ENCODE data around the gene EEF1A2.
"Not testable (repeated sequence)": the region's sequence is repeated elsewhere in the genome, so short reads cannot be mapped to it uniquely, and the experiment has no call there.

Gene EEF1A2

GRCh38 chr20:63482021-63482587 lies 16.8 kb downstream of the EEF1A2 start:
- H3K9ac ChIP-seq = no peak overlapping the region

GRCh38 chr20:63481503-63481902 lies 17.4 kb downstream of the EEF1A2 start:
- H2AFZ ChIP-seq (ENCODE audit: low read depth) = no peak overlapping the region
- no peak overlapping the region for H3K27ac ChIP-seq
- H3K36me3 ChIP-seq (ENCODE audit: insufficient read depth) = no peaks in the 10 kb centered on the region
- no peak for TF ChIP-seq CTCF (conservative IDR thresholded peaks at IDR 0.05; ENCODE audit: low read depth, low read length)
- no peak overlapping the region for H3K9ac ChIP-seq
- no peak overlapping the region for H3K4me2 ChIP-seq
- no peak overlapping the region for H3K4me3 ChIP-seq (IDR thresholded peaks at IDR 0.05; ENCODE audit: insufficient read depth, low read depth, low read length)
- H3K4me1 ChIP-seq (ENCODE audit: low read depth, poor library complexity, severe bottlenecking) = peaks cover 16% of the 10 kb centered on the region
- no peaks in the 10 kb centered on the region for H4K20me1 ChIP-seq (ENCODE audit: insufficient read depth)
- H3K79me2 ChIP-seq (ENCODE audit: insufficient read depth, low read depth) = no peaks in the 10 kb centered on the region
- H3K27me3 ChIP-seq (ENCODE audit: insufficient read depth, low read depth) = peaks cover 97% of the 10 kb centered on the region

More at GRCh38 chr20:63482021-63482587, 16.8 kb downstream of the EEF1A2 start:
- no peak overlapping the region for H3K4me3 ChIP-seq (IDR thresholded peaks at IDR 0.05; ENCODE audit: insufficient read depth, low read depth, low read length)
- H3K4me1 ChIP-seq (ENCODE audit: low read depth, poor library complexity, severe bottlenecking) = peaks cover 16% of the 10 kb centered on the region
- TF ChIP-seq CTCF (conservative IDR thresholded peaks at IDR 0.05; ENCODE audit: low read depth, low read length) = no peak
- H3K79me2 ChIP-seq (ENCODE audit: insufficient read depth, low read depth) = no peaks in the 10 kb centered on the region
- no peak overlapping the region for H3K27ac ChIP-seq
- H3K27me3 ChIP-seq (ENCODE audit: insufficient read depth, low read depth) = peaks cover 92% of the 10 kb centered on the region
- H3K4me2 ChIP-seq = no peak overlapping the region
- no peaks in the 10 kb centered on the region for H3K36me3 ChIP-seq (ENCODE audit: insufficient read depth)
- H2AFZ ChIP-seq (ENCODE audit: low read depth) = no peak overlapping the region
- no peaks in the 10 kb centered on the region for H4K20me1 ChIP-seq (ENCODE audit: insufficient read depth)

GRCh38 chr20:63479695-63480419 lies 19.0 kb downstream of the EEF1A2 start:
- not testable (repeated sequence) for H3K9ac ChIP-seq; H3K27ac ChIP-seq; H3K4me3 ChIP-seq (IDR thresholded peaks at IDR 0.05; ENCODE audit: insufficient read depth, low read depth, low read length); H2AFZ ChIP-seq (ENCODE audit: low read depth); H3K4me2 ChIP-seq; H3K79me2 ChIP-seq (ENCODE audit: insufficient read depth, low read depth); H4K20me1 ChIP-seq (ENCODE audit: insufficient read depth); H3K36me3 ChIP-seq (ENCODE audit: insufficient read depth)
- Histone ChIP-seq H3K4me1 (ENCODE audit: low read depth, poor library complexity, severe bottlenecking) (peaks cover 16% of the 10 kb centered on the region), H3K27me3 (ENCODE audit: insufficient read depth, low read depth) (peaks cover 99% of the 10 kb centered on the region)

GRCh38 chr20:63478346-63479302 lies 20.3 kb downstream of the EEF1A2 start:
- no peaks in the 10 kb centered on the region for H3K79me2 ChIP-seq (ENCODE audit: insufficient read depth, low read depth)
- H3K4me1 ChIP-seq (ENCODE audit: low read depth, poor library complexity, severe bottlenecking) = peaks cover 16% of the 10 kb centered on the region
- no peak overlapping the region for H3K4me2 ChIP-seq
- H4K20me1 ChIP-seq (ENCODE audit: insufficient read depth) = no peaks in the 10 kb centered on the region
- no peak for TF ChIP-seq CTCF (conservative IDR thresholded peaks at IDR 0.05; ENCODE audit: low read depth, low read length)
- peaks cover 100% of the 10 kb centered on the region for H3K27me3 ChIP-seq (ENCODE audit: insufficient read depth, low read depth)
- H3K9ac ChIP-seq = no peak overlapping the region
- H3K27ac ChIP-seq = no peak overlapping the region
- H2AFZ ChIP-seq (ENCODE audit: low read depth) = no peak overlapping the region
- no peak overlapping the region for H3K4me3 ChIP-seq (IDR thresholded peaks at IDR 0.05; ENCODE audit: insufficient read depth, low read depth, low read length)
- no peaks in the 10 kb centered on the region for H3K36me3 ChIP-seq (ENCODE audit: insufficient read depth)

Data from KMS-11 (cell line).